ENCODE results near the gene FOXO1.

Gene FOXO1

DNA sequence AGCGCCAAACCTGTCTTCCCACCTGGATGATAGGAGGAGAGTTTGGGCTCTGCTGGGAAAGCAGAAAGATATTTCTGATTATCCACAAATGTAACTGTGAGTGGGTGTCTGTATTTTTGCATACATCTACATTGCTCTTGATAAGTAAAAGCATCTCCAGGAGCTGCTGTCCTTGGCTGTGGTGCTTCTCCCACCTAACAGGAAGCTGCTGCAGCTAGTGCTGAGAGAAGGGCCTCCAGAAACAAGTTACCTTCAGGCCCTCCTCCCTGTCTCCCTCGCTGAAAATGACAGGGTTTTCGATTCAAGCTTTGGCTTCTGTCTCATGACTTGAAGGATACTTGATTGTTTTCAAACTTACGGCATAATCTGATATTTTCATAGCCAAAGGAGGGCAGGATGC is 90.1 kb downstream of the FOXO1 start:
- DNase-seq (ENCODE audit: low read depth) = no peak

- DNase-seq (ENCODE audit: low read depth) = no peak
These were observed 93.5 kb downstream of the FOXO1 start for GRCh38 chr13:40572961-40573360.

- DNase-seq (ENCODE audit: low read depth) = no peak
These were observed 95.0 kb downstream of the FOXO1 start for GRCh38 chr13:40571338-40571963.

DNA sequence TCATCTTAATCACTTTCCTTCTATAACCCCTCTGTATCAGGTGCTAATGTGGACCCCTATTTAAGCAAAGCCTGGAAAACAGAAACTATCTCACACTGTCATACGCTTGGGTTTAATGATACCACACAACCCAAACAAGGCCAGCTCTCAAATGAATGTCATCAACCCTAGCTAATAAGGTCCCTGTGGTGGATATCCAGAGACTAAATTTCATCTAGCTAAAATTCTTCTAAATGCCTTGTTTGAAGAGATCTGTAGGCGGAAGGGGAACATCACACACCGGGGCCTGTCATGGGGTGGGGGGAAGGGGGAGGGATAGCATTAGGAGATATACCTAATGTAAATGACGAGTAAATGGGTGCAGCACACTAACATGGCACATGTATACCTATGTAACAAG is 95.5 kb downstream of the FOXO1 start:
- DNase-seq (ENCODE audit: low read depth) = no peak

DNA sequence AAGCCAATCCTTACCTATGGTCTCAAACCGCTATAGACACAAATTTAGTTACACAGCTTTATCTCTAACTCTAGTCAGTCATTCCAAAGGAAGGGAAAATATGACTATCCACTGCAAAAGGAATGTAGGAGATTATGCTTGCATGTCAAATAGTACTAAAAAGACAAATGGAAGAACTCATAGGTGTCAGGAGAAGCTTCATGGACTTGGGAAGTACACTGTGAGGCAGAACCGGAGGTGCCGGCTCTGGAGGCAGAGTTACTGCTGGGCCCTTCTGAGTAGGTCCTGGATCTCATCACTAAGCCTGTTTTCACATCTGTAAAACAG is 97.5 kb downstream of the FOXO1 start:
- DNase-seq (ENCODE audit: low read depth) = no peak

DNA sequence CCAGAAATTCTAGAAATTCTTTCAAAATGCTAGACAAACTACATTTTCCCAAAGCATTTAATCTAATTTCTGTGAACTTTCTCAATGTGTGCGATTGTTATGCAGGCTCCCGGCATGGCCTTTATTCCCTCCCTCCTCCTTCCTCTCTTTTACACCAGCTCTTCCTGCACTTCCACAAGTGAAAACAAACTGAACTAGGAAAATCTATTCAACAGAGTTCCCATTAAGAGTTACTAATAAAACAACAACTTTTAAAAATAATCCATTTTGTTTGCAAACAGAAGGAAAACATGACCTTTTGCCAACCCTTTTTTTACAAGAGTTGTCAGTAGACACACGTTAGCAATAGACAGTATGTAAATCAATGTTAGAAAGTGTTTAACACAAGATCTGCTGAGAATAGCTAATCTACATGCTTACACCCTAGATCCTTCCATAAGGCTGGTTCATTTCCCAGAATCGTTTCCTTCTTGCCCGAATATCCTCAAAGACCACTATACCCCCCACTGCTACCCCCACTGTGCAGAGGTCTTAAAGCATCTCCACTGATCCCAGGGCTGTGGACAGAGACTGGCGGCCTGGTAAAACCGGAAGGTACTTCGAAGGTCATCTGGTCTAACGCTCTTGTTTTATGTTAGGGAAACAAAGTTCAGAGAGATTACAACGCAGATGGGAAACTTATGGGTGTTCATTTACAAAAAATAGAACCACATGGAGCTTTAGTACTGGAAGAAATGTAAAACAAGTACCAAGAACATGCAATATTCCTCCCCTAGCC is 98.0 kb downstream of the FOXO1 start:
- no peak for DNase-seq (ENCODE audit: low read depth)

DNA sequence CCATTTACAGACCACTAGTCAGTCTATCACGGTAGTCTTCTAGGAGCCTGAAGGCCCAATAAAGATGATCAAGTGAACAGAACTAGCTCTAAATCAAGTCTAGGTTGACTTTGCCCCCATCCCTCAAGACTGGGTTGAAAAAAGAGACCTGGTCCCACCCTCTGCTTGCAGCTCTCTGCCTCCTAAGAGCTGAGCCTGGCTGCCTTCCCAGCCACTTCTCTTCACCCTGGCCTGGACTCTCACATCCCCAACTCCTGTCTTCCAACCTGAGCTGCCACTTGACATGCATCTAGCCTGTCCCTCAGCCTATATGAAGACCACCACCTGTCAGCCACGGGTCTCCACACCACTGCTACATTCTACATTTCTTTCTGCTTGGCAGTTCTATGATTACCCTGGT is 99.6 kb downstream of the FOXO1 start:
- DNase-seq (ENCODE audit: low read depth) = no peak

GRCh38 chr13:40565282-40566148 is 100.9 kb downstream of the FOXO1 start:
- DNase-seq (ENCODE audit: low read depth) = no peak

- DNase-seq (ENCODE audit: low read depth) = no peak
These were observed 102.0 kb downstream of the FOXO1 start for GRCh38 chr13:40564342-40565001.

GRCh38 chr13:40563350-40564125 is 102.9 kb downstream of the FOXO1 start:
- no peak for DNase-seq (ENCODE audit: low read depth)

DNA sequence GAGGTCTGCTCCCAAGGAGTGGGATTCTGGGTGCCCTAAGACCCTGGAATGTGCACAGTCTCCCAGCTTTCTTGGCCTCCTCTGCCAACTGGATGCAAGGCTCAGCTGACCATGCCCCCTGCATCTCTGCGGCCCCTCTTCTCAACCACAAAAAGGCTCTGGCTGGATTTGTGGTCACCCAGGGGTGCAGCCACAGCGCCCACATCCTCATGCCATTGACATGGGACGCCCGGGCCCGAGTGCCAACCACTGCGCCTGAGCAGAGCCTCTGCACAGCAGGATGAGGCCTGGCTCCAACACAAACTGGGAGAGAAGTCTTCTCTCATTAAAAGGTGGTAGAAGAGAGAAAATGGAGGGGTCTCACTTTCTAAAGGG is 103.5 kb downstream of the FOXO1 start:
- no peak for DNase-seq (ENCODE audit: low read depth)

GRCh38 chr13:40559915-40560314 is 106.5 kb downstream of the FOXO1 start:
- DNase-seq (ENCODE audit: low read depth) = no peak

- no peak for DNase-seq (ENCODE audit: low read depth)
These were observed 107.8 kb downstream of the FOXO1 start for GRCh38 chr13:40558656-40559055.

GRCh38 chr13:40556453-40556852 is 110.0 kb downstream of the FOXO1 start:
- DNase-seq (ENCODE audit: low read depth) = no peak

GRCh38 chr13:40553356-40553755 is 113.1 kb downstream of the FOXO1 start:
- no peak for DNase-seq (ENCODE audit: low read depth)

GRCh38 chr13:40552895-40553294 is 113.5 kb downstream of the FOXO1 start:
- DNase-seq (ENCODE audit: low read depth) = no peak

- no peak for DNase-seq (ENCODE audit: low read depth)
These were observed 116.3 kb downstream of the FOXO1 start for GRCh38 chr13:40550130-40550529.

- DNase-seq (ENCODE audit: low read depth) = no peak
These were observed 116.8 kb downstream of the FOXO1 start for GRCh38 chr13:40549500-40550094.

- no peak for DNase-seq (ENCODE audit: low read depth)
These were observed 118.7 kb downstream of the FOXO1 start for GRCh38 chr13:40547591-40548315.

DNA sequence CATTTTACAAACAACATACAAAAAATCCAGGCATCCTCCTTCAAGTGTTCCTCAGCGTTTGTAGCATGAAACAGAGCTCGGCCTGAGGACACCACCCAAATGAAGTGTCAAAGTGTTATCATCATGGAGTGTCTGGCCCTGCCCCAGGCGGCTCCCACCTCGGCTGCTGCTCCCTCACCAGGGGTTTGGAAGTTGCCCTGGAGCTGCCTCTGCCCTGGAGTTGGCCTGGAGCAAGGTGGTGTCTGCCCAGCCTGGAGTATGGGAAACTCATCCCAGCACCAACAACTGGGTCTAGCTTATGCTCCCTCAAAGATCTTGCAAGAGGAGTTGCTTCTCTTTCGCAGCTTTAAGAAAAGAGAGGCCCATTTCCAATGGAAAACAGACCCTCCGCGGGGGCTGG is 120.4 kb downstream of the FOXO1 start:
- DNase-seq (ENCODE audit: low read depth) = no peak

Data from stimulated activated CD8-positive, alpha-beta memory T cell treated with anti-CD3 and anti-CD28 coated beads, Interleukin-12 subunit alpha, Interleukin-12 subunit beta, amount 100 ng/mL, for 1 hour (primary cell).